ENCODE data around the gene RAB11FIP4.

The RAB11FIP4 gene

GRCh38 chr17:31401456-31402254 lies 10.2 kb downstream of the RAB11FIP4 start:
- no peak for TF ChIP-seq CTCF (conservative IDR thresholded peaks at IDR 0.05; ENCODE audit: low read length)
- no peak for DNase-seq (ENCODE audit: low read depth)
- H3K4me3 ChIP-seq (ENCODE audit: low read length) = no peak overlapping the region

GRCh38 chr17:31404028-31404949 lies 12.8 kb downstream of the RAB11FIP4 start:
- no peak overlapping the region for H3K4me3 ChIP-seq (ENCODE audit: low read length)

GRCh38 chr17:31405890-31406371 lies 14.5 kb downstream of the RAB11FIP4 start:
- no peak for TF ChIP-seq CTCF (conservative IDR thresholded peaks at IDR 0.05; ENCODE audit: low read length)
- DNase-seq (ENCODE audit: low read depth) = no peak

More at GRCh38 chr17:31404028-31404949, 12.8 kb downstream of the RAB11FIP4 start:
- no peak for TF ChIP-seq CTCF (conservative IDR thresholded peaks at IDR 0.05; ENCODE audit: low read length)
- no peak for DNase-seq (ENCODE audit: low read depth)

GRCh38 chr17:31408586-31408985 lies 17.1 kb downstream of the RAB11FIP4 start:
- no peak for DNase-seq (ENCODE audit: low read depth)
- H3K4me3 ChIP-seq (ENCODE audit: low read length) = no peak overlapping the region
- TF ChIP-seq CTCF (conservative IDR thresholded peaks at IDR 0.05; ENCODE audit: low read length) = no peak

More at GRCh38 chr17:31405890-31406371, 14.5 kb downstream of the RAB11FIP4 start:
- H3K4me3 ChIP-seq (ENCODE audit: low read length) = no peak overlapping the region

GRCh38 chr17:31411707-31412285 lies 20.3 kb downstream of the RAB11FIP4 start:
- TF ChIP-seq CTCF (conservative IDR thresholded peaks at IDR 0.05; ENCODE audit: low read length) = no peak
- no peak overlapping the region for H3K4me3 ChIP-seq (ENCODE audit: low read length)
- DNase-seq (ENCODE audit: low read depth) = no peak

GRCh38 chr17:31412511-31412910 lies 21.0 kb downstream of the RAB11FIP4 start:
- no peak for TF ChIP-seq CTCF (conservative IDR thresholded peaks at IDR 0.05; ENCODE audit: low read length)
- no peak for DNase-seq (ENCODE audit: low read depth)
- no peak overlapping the region for H3K4me3 ChIP-seq (ENCODE audit: low read length)
